ENCODE data around the gene C9orf152. TPM values are rescaled to one million over a fixed set of nuclear protein-coding genes. Genes with fewer than 3 reads are reported as not detected.
A peak's percentile ranks its signal among the peaks of the same experiment; 100 is the strongest.
"Not testable (repeated sequence)": the region's sequence is repeated elsewhere in the genome, so short reads cannot be mapped to it uniquely, and the experiment has no call there.

The C9orf152 gene
- total and polyA plus RNA-seq, 8 donors, result 6.7 to 19.5 (median 10.6) TPM

DNA sequence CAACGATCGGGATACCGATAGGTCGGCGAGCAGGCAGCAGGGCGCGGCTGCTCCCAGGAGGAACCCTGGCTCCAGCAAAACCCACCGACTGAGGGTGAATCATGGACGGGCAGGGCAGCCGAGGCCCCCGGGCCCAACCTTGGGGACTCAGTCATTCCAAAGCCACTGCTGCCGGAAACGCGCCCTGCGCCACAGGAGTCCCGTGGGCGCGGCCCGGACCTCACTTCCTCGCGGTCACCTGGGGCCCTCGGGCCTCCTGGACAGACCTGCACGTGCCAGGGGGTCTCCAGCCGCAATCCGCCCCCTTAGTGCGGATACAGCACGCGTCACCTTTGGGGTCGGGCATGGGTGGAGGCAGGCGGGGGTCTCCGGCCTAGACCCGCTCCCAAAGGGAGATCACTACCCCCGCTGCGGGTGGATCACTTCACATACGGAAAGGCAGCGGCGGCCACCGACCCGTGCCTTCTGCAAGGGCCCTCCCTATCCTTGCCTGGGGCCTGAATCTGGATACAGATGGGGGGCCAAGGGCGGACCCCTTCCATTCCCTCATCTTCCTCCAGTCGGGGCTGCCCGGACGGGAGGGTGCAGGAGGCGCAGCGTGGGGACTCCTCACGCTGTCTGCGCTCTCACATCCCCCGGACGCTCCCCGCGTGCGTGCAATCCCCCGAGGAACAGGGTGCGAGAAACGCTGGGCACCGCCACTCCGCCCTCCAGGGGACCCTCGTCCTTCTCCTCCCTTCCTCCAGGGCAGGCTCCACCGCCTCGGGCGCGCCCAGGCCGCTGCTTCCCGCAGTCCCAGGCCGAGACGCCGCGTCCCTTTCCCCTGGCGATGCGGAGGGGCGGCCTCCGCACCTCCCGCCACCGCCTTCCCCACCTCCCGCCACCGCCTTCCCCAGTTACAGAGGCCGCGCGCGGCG is 47.8 kb upstream of the C9orf152 start:
- Histone ChIP-seq H3K36me3 (peaks cover 0 to 4% of the 10 kb centered on the region in 2 donors), H3K27me3 (no peaks in the 10 kb centered on the region), H3K4me3 (peak overlapping the region; percentile 75 to 90), H3K9me3 (no peaks in the 10 kb centered on the region), H3K4me1 (peaks cover 16 to 61% of the 10 kb centered on the region in 2 donors), H3K27ac (peak overlapping the region; percentile 91 to 93)
- TF ChIP-seq, protein P1, sequence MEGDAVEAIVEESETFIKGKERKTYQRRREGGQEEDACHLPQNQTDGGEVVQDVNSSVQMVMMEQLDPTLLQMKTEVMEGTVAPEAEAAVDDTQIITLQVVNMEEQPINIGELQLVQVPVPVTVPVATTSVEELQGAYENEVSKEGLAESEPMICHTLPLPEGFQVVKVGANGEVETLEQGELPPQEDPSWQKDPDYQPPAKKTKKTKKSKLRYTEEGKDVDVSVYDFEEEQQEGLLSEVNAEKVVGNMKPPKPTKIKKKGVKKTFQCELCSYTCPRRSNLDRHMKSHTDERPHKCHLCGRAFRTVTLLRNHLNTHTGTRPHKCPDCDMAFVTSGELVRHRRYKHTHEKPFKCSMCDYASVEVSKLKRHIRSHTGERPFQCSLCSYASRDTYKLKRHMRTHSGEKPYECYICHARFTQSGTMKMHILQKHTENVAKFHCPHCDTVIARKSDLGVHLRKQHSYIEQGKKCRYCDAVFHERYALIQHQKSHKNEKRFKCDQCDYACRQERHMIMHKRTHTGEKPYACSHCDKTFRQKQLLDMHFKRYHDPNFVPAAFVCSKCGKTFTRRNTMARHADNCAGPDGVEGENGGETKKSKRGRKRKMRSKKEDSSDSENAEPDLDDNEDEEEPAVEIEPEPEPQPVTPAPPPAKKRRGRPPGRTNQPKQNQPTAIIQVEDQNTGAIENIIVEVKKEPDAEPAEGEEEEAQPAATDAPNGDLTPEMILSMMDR (IDR thresholded peaks at IDR 0.05), result no peak
- intact Hi-C loops (cut with DNase I), result no loop called here
- DNase-seq, result peak; percentile 52 to 92 (median 70)
- peak; percentile 62 for ATAC-seq

DNA sequence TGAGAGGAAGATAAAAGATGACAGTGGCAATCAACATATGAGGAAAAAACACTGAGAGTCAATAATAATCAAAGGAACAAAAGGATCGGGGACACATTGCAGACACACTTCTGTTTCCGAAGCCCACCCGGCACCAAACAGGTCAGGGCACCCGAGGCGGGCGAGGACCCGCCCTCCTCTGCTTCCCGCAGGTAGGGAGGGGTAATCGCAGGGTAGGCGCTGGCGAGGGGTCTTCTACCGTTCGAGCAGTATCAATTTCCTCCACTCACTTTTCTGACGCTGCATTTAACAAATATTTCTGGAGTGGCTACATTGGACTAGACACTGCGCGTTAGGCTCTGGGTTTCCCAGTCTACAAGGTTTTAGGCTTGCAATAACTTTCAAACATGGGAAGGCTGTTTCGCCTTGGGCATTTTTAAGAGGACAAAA is 47.1 kb upstream of the C9orf152 start:
- Histone ChIP-seq H3K27ac (peak overlapping the region; percentile 91 to 93), H3K4me3 (peak overlapping the region; percentile 75 to 90), H3K36me3 (peaks cover 0 to 10% of the 10 kb centered on the region in 2 donors), H3K9me3 (no peaks in the 10 kb centered on the region), H3K4me1 (peaks cover 16 to 61% of the 10 kb centered on the region in 2 donors), H3K27me3 (no peaks in the 10 kb centered on the region)
- intact Hi-C loops (cut with DNase I), result no loop called here
- TF ChIP-seq, protein P1 (IDR thresholded peaks at IDR 0.05), result no peak
- no peak for ATAC-seq
- peak in 2 of 4 donors; percentile 28 to 75 for DNase-seq

DNA sequence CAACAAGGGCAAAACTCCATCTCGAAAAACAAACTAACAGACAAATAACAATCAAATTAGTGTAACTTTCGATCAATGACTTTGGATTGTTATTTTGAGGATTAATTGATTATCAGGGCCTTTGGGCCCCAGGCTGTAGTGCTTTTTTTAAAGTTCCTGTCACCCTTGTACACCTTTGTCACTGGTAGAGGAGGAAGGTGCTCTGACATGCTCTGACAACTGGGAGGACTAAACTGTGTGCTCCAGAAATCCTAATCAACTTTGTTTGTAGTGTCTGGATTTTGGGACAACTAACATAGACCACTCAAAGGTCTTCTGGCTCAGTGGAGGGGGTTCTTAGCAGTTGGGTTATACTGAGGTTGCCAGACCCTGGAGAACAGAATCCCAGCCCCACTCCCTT is 46.5 kb upstream of the C9orf152 start:
- Histone ChIP-seq H3K27me3 (no peaks in the 10 kb centered on the region), H3K36me3 (peaks cover 0 to 16% of the 10 kb centered on the region in 2 donors), H3K27ac (peak overlapping the region; percentile 91 to 93), H3K4me1 (peaks cover 16 to 63% of the 10 kb centered on the region in 2 donors), H3K4me3 (peak overlapping the region; percentile 75 to 90), H3K9me3 (no peaks in the 10 kb centered on the region)
- intact Hi-C loops (cut with DNase I), result no loop called here
- TF ChIP-seq, protein P1 (IDR thresholded peaks at IDR 0.05), result no peak
- DNase-seq (no peak), ATAC-seq (no peak)

DNA sequence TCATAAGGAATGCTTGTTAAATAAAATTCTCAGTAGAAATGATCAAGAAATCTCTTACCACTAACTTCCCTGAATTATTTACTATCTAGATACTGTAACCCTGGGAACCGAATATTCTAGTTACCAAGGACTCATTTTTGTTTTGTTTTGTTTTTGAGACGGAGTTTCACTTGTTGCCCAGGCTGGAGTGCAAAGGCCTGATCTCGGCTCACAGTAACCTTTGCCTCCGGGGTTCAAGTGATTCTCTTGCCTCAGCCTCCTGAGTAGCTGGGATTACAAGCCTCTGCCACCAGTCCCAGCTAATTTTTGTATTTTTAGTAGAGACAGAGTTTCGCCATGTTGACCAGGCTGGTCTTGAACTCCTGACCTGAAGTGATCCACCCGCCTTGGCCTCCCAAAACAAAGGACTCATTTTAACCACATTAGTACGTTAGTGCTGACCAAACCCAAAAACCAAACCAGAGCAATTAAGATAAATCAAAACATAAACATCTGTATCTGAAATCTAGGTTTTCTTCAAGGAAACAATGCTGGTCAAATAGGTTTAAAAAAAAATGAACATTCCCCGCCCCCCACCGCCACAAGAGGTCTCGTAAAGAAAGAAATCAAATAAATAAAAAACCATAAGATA is 44.7 kb upstream of the C9orf152 start:
- TF ChIP-seq, protein P1 (IDR thresholded peaks at IDR 0.05), result no peak
- DNase-seq, result peak in 1 of 4 donors; percentile 21
- no peak overlapping the region for H3K4me3 ChIP-seq
- no peaks in the 10 kb centered on the region for H3K9me3 ChIP-seq
- H3K36me3 ChIP-seq, result peaks cover 0 to 35% of the 10 kb centered on the region in 2 donors
- H3K27ac ChIP-seq, result no peak overlapping the region
- ATAC-seq, result no peak
- no peaks in the 10 kb centered on the region for H3K27me3 ChIP-seq
- H3K4me1 ChIP-seq, result peaks cover 13 to 53% of the 10 kb centered on the region in 2 donors
- intact Hi-C loops (cut with DNase I), result no loop called here

DNA sequence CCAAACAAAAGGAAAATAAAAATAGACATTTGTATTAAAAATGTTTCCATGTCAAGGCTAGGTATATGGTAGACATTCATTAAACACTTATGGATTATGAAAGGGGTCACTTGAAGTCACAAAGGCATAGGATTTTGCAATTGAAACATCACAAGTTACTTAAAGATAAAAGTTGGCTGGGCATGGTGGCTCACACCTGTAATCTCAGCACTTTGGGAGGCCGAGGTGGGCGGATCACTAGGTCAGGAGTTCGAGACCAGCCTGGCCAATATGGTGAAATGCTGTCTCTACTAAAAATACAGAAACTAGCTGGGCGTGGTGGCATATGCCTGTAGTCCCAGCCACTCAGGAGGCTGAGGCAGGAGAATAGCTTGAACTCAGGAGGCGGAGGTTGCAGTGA is 43.8 kb upstream of the C9orf152 start:
- H3K27ac ChIP-seq; ATAC-seq; H3K9me3 ChIP-seq; DNase-seq; H3K27me3 ChIP-seq; H3K4me3 ChIP-seq; intact Hi-C loops (cut with DNase I): not testable (repeated sequence)
- Histone ChIP-seq H3K4me1 (peaks cover 8 to 48% of the 10 kb centered on the region in 2 donors), H3K36me3 (peaks cover 0 to 43% of the 10 kb centered on the region in 2 donors)

Data from left lung (tissue), 10 donors.